Peyer's patch (tissue), 4 donors: ENCODE data around the gene OTX2. TPM values are rescaled to one million over a fixed set of nuclear protein-coding genes. Genes with fewer than 3 reads are reported as not detected.

Experiments used
- DNase-seq, 3 donors: peaks; one replicate each; pipeline ENCODE4 v3.0.0-alpha.2; 2017 to 2019
- H3K27ac ChIP-seq, 4 donors: fragments of 200-600 bp; sonication (generic); one replicate each; pipeline ENCODE4 v1.5.1; 2016 to 2019
- H3K27me3 ChIP-seq, 2 donors: fragments of 200-600 bp; sonication (generic); one replicate each; pipeline ENCODE4 v1.5.1; 2019
- H3K36me3 ChIP-seq, 3 donors: fragments of 200-600 bp; sonication (generic); one replicate each; pipeline ENCODE4 v1.5.1; 2016 to 2019
- H3K4me1 ChIP-seq, 4 donors: fragments of 200-600 bp; sonication (generic); one replicate each; pipeline ENCODE4 v1.5.1; 2016 to 2019
- H3K4me3 ChIP-seq, 4 donors: fragments of 200-600 bp; sonication (generic); 1 replicate in 3 of 4; 2 replicates in 1 of 4; pipeline ENCODE4 v1.5.1; 2016 to 2019; ENCODE audit warnings: mild to moderate bottlenecking in 1 of 4
- H3K9me3 ChIP-seq, 4 donors: fragments of 200-600 bp; sonication (generic); one replicate each; pipeline ENCODE4 v1.5.1; 2016 to 2019; ENCODE audit warnings: mild to moderate bottlenecking in 1 of 4
- CTCF ChIP-seq, 6 experiments: fragments of 450-650 bp in 4 of 6; fragments of 200-600 bp in 2 of 6; sonication (generic) in 1 of 6; IDR thresholded peaks; one replicate each; pipeline ENCODE4 v1.5.1; 2017 to 2019; ENCODE audit warnings: antibody characterized with exemption in 6 of 6, mild to moderate bottlenecking in 3 of 6, moderate library complexity in 1 of 6
- POLR2A ChIP-seq, 2 donors: fragments of 450-650 bp; IDR thresholded peaks; one replicate each; pipeline ENCODE4 v1.5.1; 2017; ENCODE audit warnings: antibody characterized with exemption in 2 of 2, mild to moderate bottlenecking in 2 of 2, moderate library complexity in 2 of 2
- total RNA-seq, 4 donors: library from RNA; depleted of rRNA; stranded (reverse); fragments of >200 nt; gene quantifications; one replicate each; pipeline ENCODE4 v1.1.0, GENCODE V29; 2016

Gene OTX2
- total RNA-seq, 4 donors from 2014 or later: not detected

GRCh38 chr14:56801920-56802319 is 8.4 kb downstream of the OTX2 start:
- Histone ChIP-seq H3K4me3 (no peak overlapping the region), H3K36me3 (no peaks in the 10 kb centered on the region), H3K27me3 (peaks cover 0 to 49% of the 10 kb centered on the region in 2 donors), H3K4me1 (peaks cover 0 to 16% (median 2%) of the 10 kb centered on the region in 4 donors), H3K27ac (no peak overlapping the region), H3K9me3 (no peaks in the 10 kb centered on the region)
- no peak for TF ChIP-seq CTCF (IDR thresholded peaks at IDR 0.05)
- TF ChIP-seq POLR2A (IDR thresholded peaks at IDR 0.05): no peak
- DNase-seq: no peak

GRCh38 chr14:56799343-56799645 is 11.0 kb downstream of the OTX2 start:
- TF ChIP-seq CTCF (IDR thresholded peaks at IDR 0.05): no peak
- TF ChIP-seq POLR2A (IDR thresholded peaks at IDR 0.05): no peak
- Histone ChIP-seq H3K9me3 (no peaks in the 10 kb centered on the region), H3K4me3 (no peak overlapping the region), H3K4me1 (peaks cover 0 to 29% (median 2%) of the 10 kb centered on the region in 4 donors), H3K27me3 (peaks cover 0 to 50% of the 10 kb centered on the region in 2 donors), H3K36me3 (no peaks in the 10 kb centered on the region), H3K27ac (no peak overlapping the region)
- no peak for DNase-seq

- Histone ChIP-seq H3K27ac (no peak overlapping the region), H3K36me3 (no peaks in the 10 kb centered on the region), H3K9me3 (no peaks in the 10 kb centered on the region), H3K4me1 (peaks cover 0 to 33% (median 2%) of the 10 kb centered on the region in 4 donors), H3K4me3 (peak overlapping the region in 2 of 4 donors; percentile 27 to 38), H3K27me3 (peaks cover 0 to 53% of the 10 kb centered on the region in 2 donors)
- no peak for TF ChIP-seq POLR2A (IDR thresholded peaks at IDR 0.05)
- TF ChIP-seq CTCF (IDR thresholded peaks at IDR 0.05): no peak
- DNase-seq: no peak
Measured at GRCh38 chr14:56798447-56799342, 11.6 kb downstream of the OTX2 start.

GRCh38 chr14:56797569-56798446 is 12.5 kb downstream of the OTX2 start:
- Histone ChIP-seq H3K9me3 (no peaks in the 10 kb centered on the region), H3K4me1 (peaks cover 0 to 33% (median 2%) of the 10 kb centered on the region in 4 donors), H3K27ac (no peak overlapping the region), H3K36me3 (no peaks in the 10 kb centered on the region), H3K27me3 (peaks cover 0 to 49% of the 10 kb centered on the region in 2 donors), H3K4me3 (peak overlapping the region in 2 of 4 donors; percentile 27 to 38)
- DNase-seq: peak in 1 of 3 donors; percentile 50
- TF ChIP-seq POLR2A (IDR thresholded peaks at IDR 0.05): no peak
- TF ChIP-seq CTCF (IDR thresholded peaks at IDR 0.05): no peak

GRCh38 chr14:56797003-56797568 is 13.2 kb downstream of the OTX2 start:
- Histone ChIP-seq H3K4me3 (peak overlapping the region in 1 of 4 donors; percentile 38), H3K27me3 (peaks cover 0 to 45% of the 10 kb centered on the region in 2 donors), H3K36me3 (no peaks in the 10 kb centered on the region), H3K27ac (no peak overlapping the region), H3K9me3 (no peaks in the 10 kb centered on the region), H3K4me1 (peaks cover 0 to 33% (median 2%) of the 10 kb centered on the region in 4 donors)
- no peak for DNase-seq
- TF ChIP-seq CTCF (IDR thresholded peaks at IDR 0.05) (no peak), POLR2A (IDR thresholded peaks at IDR 0.05) (no peak)
